RWPE2 (cell line): Measurements from ENCODE around the gene PSAPL1.

Experiments used
- ATAC-seq: fragments of 200-7000 bp; cut with Tn5 transposase; 3 replicates; pipeline ENCODE4 v1.9.1; 2021; ENCODE audit warnings: low read depth
- DNase-seq: peaks from one replicate; pipeline ENCODE4 v3.0.0-alpha.2; 2020; ENCODE audit warnings: low spot score
- H3K27ac ChIP-seq: fragments of 450-650 bp; 2 replicates; pipeline ENCODE4 v1.5.1; 2017; ENCODE audit warnings: mild to moderate bottlenecking; ENCODE audit not compliant: poor library complexity, severe bottlenecking
- H3K27me3 ChIP-seq: fragments of 250-450 bp; sonication (Bioruptor Pico); 2 replicates; pipeline ENCODE4 v1.5.1; 2021; ENCODE audit warnings: mild to moderate bottlenecking, moderate library complexity; ENCODE audit not compliant: insufficient read depth, poor library complexity, severe bottlenecking
- H3K36me3 ChIP-seq: fragments of 250-450 bp; sonication (Bioruptor Pico); 2 replicates; pipeline ENCODE4 v1.5.1; 2020; ENCODE audit warnings: low read depth, mild to moderate bottlenecking, moderate library complexity
- H3K4me1 ChIP-seq: fragments of 250-450 bp; sonication (Bioruptor Pico); 2 replicates; pipeline ENCODE4 v1.5.1; 2021; ENCODE audit warnings: mild to moderate bottlenecking, moderate library complexity; ENCODE audit not compliant: insufficient read depth, poor library complexity, severe bottlenecking
- H3K4me3 ChIP-seq: fragments of 250-450 bp; sonication (Bioruptor Pico); 2 replicates; pipeline ENCODE4 v1.5.1; 2021; ENCODE audit warnings: mild to moderate bottlenecking, moderate library complexity; ENCODE audit not compliant: severe bottlenecking
- H3K9me3 ChIP-seq: fragments of 250-450 bp; sonication (Bioruptor Pico); 2 replicates; pipeline ENCODE4 v1.5.1; 2021; ENCODE audit warnings: mild to moderate bottlenecking, moderate library complexity; ENCODE audit not compliant: severe bottlenecking
- TF ChIP-seq, protein P1 (sequence below): fragments of 450-650 bp; IDR thresholded peaks from one replicate; pipeline ENCODE4 v1.5.1; 2017; ENCODE audit warnings: mild to moderate bottlenecking, moderate library complexity; ENCODE audit not compliant: poor library complexity, severe bottlenecking

Gene PSAPL1

DNA sequence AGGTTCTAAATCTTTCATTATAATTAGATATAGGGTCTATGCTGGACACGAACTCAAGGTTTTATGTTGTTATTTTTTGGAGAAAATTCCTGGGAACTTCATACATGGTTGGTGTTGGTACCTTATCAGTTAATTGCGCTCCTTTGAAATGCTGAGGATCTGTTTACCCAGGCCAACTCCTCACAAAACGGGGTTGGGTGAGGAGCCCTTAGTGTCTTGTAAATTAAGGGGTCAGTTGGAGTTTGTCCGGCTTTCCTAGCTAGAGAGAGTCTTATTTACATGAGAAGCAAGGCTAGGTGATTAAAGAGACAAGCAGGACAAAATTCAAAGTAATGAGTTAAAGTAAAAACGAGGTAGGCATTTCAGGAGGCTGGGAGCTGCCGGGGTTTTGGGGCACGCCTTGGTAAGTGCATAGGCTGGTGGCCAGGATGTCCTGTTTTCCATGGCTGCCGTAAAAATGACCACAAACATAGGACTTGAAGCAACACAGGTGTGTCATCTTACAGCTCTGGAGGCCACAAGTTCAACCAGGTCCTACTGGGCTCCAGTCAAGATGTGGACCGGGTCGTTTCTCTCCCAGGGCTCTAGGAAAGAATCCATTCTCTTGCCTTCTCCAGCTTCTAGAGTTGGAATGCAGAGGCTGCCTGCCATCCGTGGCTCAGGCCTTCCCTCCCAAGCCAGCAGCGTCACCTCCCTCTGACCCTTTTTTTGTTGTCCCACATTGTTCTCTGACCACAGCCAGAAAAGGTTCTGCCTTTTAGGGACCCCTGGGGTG lies 19.8 kb downstream of the PSAPL1 start:
- ATAC-seq (no peak), DNase-seq (no peak)
- H3K27ac ChIP-seq = no peak overlapping the region
- no peaks in the 10 kb centered on the region for H3K27me3 ChIP-seq
- H3K4me1 ChIP-seq = no peaks in the 10 kb centered on the region
- no peaks in the 10 kb centered on the region for H3K9me3 ChIP-seq
- H3K4me3 ChIP-seq = no peak overlapping the region
- no peaks in the 10 kb centered on the region for H3K36me3 ChIP-seq
- TF ChIP-seq, protein P1, sequence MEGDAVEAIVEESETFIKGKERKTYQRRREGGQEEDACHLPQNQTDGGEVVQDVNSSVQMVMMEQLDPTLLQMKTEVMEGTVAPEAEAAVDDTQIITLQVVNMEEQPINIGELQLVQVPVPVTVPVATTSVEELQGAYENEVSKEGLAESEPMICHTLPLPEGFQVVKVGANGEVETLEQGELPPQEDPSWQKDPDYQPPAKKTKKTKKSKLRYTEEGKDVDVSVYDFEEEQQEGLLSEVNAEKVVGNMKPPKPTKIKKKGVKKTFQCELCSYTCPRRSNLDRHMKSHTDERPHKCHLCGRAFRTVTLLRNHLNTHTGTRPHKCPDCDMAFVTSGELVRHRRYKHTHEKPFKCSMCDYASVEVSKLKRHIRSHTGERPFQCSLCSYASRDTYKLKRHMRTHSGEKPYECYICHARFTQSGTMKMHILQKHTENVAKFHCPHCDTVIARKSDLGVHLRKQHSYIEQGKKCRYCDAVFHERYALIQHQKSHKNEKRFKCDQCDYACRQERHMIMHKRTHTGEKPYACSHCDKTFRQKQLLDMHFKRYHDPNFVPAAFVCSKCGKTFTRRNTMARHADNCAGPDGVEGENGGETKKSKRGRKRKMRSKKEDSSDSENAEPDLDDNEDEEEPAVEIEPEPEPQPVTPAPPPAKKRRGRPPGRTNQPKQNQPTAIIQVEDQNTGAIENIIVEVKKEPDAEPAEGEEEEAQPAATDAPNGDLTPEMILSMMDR = no peak

DNA sequence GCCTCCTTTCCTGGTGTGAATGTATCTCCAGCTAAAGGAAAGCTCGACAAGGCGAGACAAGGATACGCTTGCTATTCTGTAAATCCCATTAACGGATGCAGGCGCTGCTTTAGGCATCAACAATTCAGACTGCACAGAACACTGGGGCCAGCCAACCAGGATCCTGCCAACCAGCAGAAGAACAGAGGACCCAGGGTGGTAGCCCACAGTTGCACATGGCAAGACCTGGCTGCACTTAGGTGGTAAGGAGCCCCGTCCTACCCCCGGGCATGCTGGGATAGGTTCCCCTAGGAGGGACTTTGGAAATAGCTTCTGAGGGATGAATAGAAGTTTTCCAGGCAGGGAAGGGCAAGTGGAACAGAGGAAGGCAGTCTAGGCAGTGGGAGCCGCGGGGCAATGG lies 20.7 kb downstream of the PSAPL1 start:
- ATAC-seq = no peak

DNA sequence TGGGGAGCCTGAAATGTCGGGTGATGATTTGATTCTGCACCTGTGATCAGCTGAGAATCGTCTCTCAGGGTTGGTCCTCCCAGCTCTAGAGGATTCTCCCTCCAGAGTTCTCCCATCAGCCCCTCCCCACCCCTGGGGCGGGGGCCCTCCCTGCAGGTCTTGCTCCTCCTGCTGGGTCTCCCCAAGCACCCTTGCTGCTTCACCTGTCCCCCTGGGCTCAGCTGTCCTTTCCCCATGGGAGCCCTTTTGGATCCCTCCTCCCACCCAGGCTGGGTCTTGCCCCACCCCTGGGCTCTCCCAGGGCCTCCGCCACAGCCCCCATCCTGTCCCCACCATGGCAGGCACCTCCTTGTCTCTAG lies 22.2 kb downstream of the PSAPL1 start:
- TF ChIP-seq, protein P1 = no peak
- DNase-seq (peak; percentile 29), ATAC-seq (no peak)
- Histone ChIP-seq H3K4me3 (no peak overlapping the region), H3K4me1 (no peaks in the 10 kb centered on the region), H3K27me3 (no peaks in the 10 kb centered on the region), H3K9me3 (peaks cover 3% of the 10 kb centered on the region), H3K27ac (no peak overlapping the region), H3K36me3 (no peaks in the 10 kb centered on the region)

More for the DNA sequence above, 20.7 kb downstream of the PSAPL1 start:
- H3K4me3 ChIP-seq = no peak overlapping the region
- no peaks in the 10 kb centered on the region for H3K4me1 ChIP-seq
- H3K27me3 ChIP-seq = no peaks in the 10 kb centered on the region
- H3K9me3 ChIP-seq = no peaks in the 10 kb centered on the region
- TF ChIP-seq, protein P1 = no peak
- H3K27ac ChIP-seq = no peak overlapping the region
- no peaks in the 10 kb centered on the region for H3K36me3 ChIP-seq
- DNase-seq = peak; percentile 49

DNA sequence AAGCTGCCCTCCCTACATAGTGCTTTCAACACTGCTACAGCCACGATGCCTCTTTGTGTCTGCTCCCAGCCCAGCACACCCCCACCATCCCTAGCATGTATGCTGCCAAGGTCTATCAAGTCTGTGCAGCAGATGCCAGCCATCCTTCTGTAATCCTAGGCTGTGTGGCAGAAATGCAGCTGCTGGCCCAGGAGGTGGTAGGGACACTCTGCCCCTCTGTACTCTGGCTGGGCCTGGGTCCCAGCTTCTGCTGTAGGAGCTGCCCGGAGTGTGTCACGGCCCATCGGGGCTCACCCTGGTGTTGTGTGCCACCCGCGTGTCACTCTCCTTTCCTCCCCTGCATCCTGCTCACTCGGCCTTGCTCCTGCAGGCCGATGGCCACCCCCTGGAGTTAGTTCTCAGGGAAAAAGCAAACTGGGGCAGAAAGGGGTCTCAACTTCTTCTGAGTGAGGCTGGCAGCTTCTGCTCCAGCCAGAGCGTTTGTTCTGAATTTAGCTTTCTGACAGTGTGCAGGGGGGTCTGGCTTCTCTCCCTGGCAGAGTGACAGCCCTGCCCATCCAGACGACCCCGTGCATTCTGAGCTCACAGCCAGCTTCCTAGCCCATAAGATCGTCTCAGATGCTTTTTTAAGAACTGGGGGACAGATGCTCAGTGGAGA lies 22.7 kb downstream of the PSAPL1 start:
- Histone ChIP-seq H3K27ac (no peak overlapping the region), H3K9me3 (peaks cover 3% of the 10 kb centered on the region), H3K36me3 (no peaks in the 10 kb centered on the region), H3K4me1 (no peaks in the 10 kb centered on the region), H3K27me3 (no peaks in the 10 kb centered on the region), H3K4me3 (no peak overlapping the region)
- TF ChIP-seq, protein P1 = no peak
- ATAC-seq = no peak
- peak; percentile 42 for DNase-seq

DNA sequence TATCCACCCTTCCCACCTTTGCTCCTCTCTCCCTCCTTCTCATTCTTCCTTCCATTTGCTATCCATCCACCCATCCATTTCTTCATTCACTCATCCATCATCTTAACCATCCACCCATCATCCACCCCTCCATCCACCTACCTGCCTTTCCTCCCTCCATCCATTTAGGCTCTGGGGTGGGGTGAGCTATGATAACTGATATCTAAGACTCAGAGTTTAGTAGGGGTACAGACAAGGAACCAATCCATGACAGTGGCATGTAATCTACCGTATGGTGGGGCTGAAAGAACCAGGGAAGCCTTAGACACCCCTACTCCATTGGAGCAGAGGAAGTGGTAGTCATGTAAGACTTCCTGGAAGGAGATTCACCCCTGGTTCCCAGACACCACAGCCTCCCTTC lies 23.2 kb downstream of the PSAPL1 start:
- Histone ChIP-seq H3K27ac (no peak overlapping the region), H3K4me1 (no peaks in the 10 kb centered on the region), H3K4me3 (no peak overlapping the region), H3K36me3 (no peaks in the 10 kb centered on the region), H3K9me3 (peaks cover 3% of the 10 kb centered on the region), H3K27me3 (no peaks in the 10 kb centered on the region)
- ATAC-seq (no peak), DNase-seq (no peak)
- TF ChIP-seq, protein P1 = no peak
